Activated naive CD4-positive, alpha-beta T cell treated with anti-CD3 and anti-CD28 coated beads for 36 hours (primary cell): ENCODE data around the gene BPNT1. TPM values are rescaled to one million over a fixed set of nuclear protein-coding genes. Genes with fewer than 3 reads are reported as not detected.
"Not testable (repeated sequence)": the region's sequence is repeated elsewhere in the genome, so short reads cannot be mapped to it uniquely, and the experiment has no call there.

Source experiments
- CTCF ChIA-PET: fragments of 350-600 bp; sonication (Branson Sonifier 250); formaldehyde crosslinking; loops from one replicate; lab custom pipeline; 2021; ENCODE audit warnings: antibody characterized with exemption; lab: Charles Lee
- DNase-seq: peaks from one replicate; pipeline ENCODE4 v3.0.0-alpha.2; 2020
- H3K27ac Mint-ChIP-seq: one replicate; pipeline ENCODE4 v1.8.0; 2021; ENCODE audit warnings: mild to moderate bottlenecking, mixed read lengths
- H3K27me3 Mint-ChIP-seq: one replicate; pipeline ENCODE4 v1.8.0; 2021; ENCODE audit warnings: low read depth, mixed read lengths
- H3K36me3 Mint-ChIP-seq: one replicate; pipeline ENCODE4 v1.8.0; 2021; ENCODE audit warnings: low read depth, mixed read lengths
- H3K4me1 Mint-ChIP-seq: one replicate; pipeline ENCODE4 v1.8.0; 2021; ENCODE audit warnings: low read depth, mixed read lengths
- H3K4me3 Mint-ChIP-seq: one replicate; pipeline ENCODE4 v1.8.0; 2021; ENCODE audit warnings: mild to moderate bottlenecking, moderate library complexity, mixed read lengths
- H3K9me3 Mint-ChIP-seq: one replicate; pipeline ENCODE4 v1.8.0; 2021; ENCODE audit warnings: mixed read lengths
- intact Hi-C: fragments of 100-400 bp; cut with micrococcal nuclease; formaldehyde crosslinking; loops from one replicate; pipeline ENCODE4 v1.15.1; 2023
- total RNA-seq, 2 experiments: library from RNA; stranded (reverse); gene quantifications; one replicate each; pipeline ENCODE4 v1.2.3, GENCODE V29; 2021

BPNT1 gene
- total RNA-seq, 2 experiments from 2014 or later, result 18.5 to 21.3 TPM

DNA sequence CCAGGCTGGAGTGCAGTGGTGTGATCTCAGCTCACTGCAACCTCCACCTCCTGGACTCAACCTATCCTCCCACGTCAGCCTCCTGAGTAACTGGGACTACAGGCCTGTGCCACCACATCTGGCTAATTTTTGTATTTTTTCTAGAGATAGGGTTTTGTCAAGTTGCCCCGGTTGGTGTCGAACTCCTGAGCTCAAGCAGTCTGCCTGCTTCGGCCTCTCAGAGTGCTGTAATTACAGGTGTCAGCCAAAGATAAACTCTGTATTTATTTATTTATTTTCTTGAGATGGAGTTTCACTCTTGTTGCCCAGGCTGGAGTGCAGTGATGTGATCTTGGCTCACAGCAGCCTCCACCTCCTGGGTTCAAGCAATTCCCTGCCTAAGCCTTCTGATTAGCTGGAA lies 23.0 kb upstream of the BPNT1 start:
- H3K4me3 Mint-ChIP-seq, intact Hi-C loops, H3K9me3 Mint-ChIP-seq, H3K27ac Mint-ChIP-seq, H3K27me3 Mint-ChIP-seq, DNase-seq, H3K4me1 Mint-ChIP-seq: not testable (repeated sequence)
- CTCF ChIA-PET, result interaction anchor here (0.6 to 1.8 kb wide), 12 partner anchors 8 to 621 kb away, joined by 3 to 8 read pairs (median 4); no protein-coding TSS in a partner anchor
- peaks cover 23% of the 10 kb centered on the region for H3K36me3 Mint-ChIP-seq

DNA sequence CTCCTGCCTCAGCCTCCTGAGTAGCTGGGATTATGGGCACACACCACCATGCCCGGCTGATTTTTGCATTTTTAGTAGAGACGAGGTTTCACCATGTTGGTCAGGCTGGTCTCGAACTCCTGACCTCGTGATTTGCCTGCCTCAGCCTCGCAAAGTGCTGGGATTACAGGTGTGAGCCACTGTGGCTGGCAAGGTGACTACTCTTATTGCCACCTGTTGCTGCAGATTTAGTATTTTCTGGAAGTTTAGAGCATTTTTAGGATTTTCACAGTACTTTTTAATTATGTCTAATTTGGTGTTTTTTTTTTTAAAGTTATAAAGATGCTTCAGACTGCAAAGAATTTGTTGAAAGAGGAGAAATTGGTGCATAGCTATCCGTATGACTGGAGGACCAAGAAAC lies 20.9 kb upstream of the BPNT1 start:
- H3K4me3 Mint-ChIP-seq, intact Hi-C loops, DNase-seq, H3K27ac Mint-ChIP-seq, H3K4me1 Mint-ChIP-seq, H3K9me3 Mint-ChIP-seq, H3K27me3 Mint-ChIP-seq: not testable (repeated sequence)
- H3K36me3 Mint-ChIP-seq, result peaks cover 24% of the 10 kb centered on the region
- CTCF ChIA-PET, result interaction anchor here (0.6 to 0.7 kb wide), 2 partner anchors 87 to 109 kb away, joined by 3 to 4 read pairs; no protein-coding TSS in a partner anchor

DNA sequence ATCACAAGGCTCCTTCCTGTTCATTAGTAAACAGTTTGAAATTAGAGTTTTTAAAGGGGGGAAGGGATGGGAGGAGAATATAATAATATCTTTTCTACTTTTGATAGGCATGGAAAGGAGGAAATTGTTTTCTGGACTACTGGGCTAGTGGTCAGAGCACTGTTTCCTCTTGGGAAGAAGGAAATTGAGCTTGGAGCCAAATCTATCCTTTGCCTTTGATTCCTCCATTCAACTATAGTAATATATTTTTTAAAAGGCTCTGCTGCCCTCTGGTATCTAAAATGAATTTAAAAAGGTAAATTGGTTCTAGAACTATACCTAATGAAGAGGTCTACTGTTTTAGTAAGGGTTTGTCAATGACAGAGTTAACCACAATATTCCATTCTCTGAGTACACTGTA lies 10.2 kb upstream of the BPNT1 start:
- H3K4me3 Mint-ChIP-seq, result no peak overlapping the region
- H3K27me3 Mint-ChIP-seq, result no peaks in the 10 kb centered on the region
- DNase-seq, result no peak
- CTCF ChIA-PET, result interaction anchor here (1.2 kb wide), 1 partner anchor 13 kb away, joined by 4 read pairs; no protein-coding TSS in a partner anchor
- no peaks in the 10 kb centered on the region for H3K9me3 Mint-ChIP-seq
- peaks cover 25% of the 10 kb centered on the region for H3K36me3 Mint-ChIP-seq
- H3K4me1 Mint-ChIP-seq, result peaks cover 15% of the 10 kb centered on the region
- H3K27ac Mint-ChIP-seq, result no peak overlapping the region
- intact Hi-C loops, result loop anchor here (10.0 kb wide), 1 partner anchor 1345 kb away; no protein-coding TSS in a partner anchor

DNA sequence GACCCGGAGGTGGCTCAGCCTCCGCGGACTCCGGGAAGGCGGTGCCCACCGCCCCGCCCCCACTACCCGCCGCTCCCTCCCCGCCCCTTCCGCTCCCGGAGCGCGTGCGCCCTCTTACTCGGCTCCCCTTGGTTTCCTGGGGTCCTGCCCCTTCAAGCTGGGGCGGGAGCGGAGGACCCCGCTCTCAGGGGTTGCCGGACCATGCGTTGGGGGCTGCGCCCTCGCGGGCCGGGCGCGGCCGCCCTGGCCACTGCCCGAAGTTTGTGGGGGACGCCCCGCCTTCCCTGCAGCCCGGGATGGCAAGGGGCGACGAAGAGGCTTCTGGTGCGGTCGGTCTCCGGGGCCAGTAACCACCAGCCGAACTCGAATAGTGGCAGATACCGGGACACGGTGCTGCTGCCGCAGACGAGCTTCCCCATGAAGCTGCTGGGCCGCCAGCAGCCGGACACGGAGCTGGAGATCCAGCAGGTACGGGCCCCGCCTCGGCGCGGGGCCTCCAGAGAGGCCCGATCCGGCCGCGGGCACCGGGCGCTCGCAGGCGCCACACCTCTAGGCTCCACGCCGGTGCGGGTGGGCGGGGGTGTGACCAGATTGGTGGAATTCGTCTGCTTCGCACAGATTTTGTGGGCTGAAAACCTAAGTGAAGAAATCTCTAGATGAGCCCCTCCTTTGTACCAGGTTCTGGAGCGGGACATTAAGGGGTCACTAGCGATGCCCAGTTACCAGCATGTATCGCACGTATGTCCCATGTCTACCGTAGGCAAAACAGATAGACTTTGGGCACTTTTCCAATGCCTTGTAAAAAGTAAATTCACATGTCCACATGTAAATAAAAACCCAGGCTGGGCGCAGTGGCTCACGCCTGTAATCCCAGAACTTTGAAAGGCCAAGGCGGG lies 4.7 kb upstream of the BPNT1 start, which contains the start of gene IARS2:
Gene IARS2 (plus strand): TSS at position 117 of the 896 bp plus-strand sequence. CDS start 85 bp downstream, at position 202.
- no peaks in the 10 kb centered on the region for H3K27me3 Mint-ChIP-seq
- CTCF ChIA-PET, result no interaction called here
- H3K4me3 Mint-ChIP-seq, result peak within 1 kb of the TSS; percentile 76
- peaks cover 11% of the 10 kb centered on the region for H3K36me3 Mint-ChIP-seq
- no peaks in the 10 kb centered on the region for H3K9me3 Mint-ChIP-seq
- peak within 1 kb of the TSS; percentile 63 for H3K27ac Mint-ChIP-seq
- H3K4me1 Mint-ChIP-seq, result peaks cover 24% of the 10 kb centered on the region
- intact Hi-C loops, result loop anchor here (1.0 to 10.0 kb wide), 3 partner anchors 907 to 1809 kb away; partner anchors contain the start of gene RRP15
- DNase-seq, result peak; percentile 95

DNA sequence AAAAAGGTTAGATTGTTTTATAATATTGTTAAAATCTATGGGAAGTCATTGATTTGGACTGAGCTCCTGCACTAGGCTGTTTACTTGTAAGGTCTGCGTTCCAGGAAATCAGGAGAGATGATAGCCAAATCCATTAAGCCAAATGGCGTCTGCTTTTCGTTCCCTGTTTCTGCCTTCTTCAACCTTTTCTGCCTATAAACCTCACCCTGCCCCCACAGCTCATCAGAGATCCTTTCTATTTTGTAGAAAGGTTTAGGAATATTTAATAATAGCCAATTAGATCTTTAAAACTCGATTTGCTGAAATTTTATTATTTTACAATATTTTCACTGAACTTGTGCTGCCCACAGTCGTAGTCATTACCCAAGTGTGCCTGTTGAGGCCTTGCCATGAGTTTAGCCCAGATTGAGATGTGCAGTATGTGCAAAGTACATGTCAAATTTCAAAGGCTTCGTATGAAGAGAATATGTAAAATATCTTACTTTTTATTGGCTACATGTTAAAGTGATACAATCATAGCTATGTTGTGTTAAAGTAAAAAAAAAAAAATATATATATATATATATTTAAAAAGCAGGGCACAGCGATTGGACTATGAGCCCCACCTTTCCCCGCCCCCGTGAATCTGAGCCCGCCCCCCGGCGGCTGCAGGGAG lies 3.9 kb upstream of the BPNT1 start:
- DNase-seq, result no peak
- intact Hi-C loops, result loop anchor here (1.0 to 10.0 kb wide), 4 partner anchors 47 to 1808 kb away; partner anchors contain the start of genes EPRS1 and RRP15
- no peaks in the 10 kb centered on the region for H3K9me3 Mint-ChIP-seq
- peaks cover 11% of the 10 kb centered on the region for H3K36me3 Mint-ChIP-seq
- H3K27me3 Mint-ChIP-seq, result no peaks in the 10 kb centered on the region
- H3K4me3 Mint-ChIP-seq, result peak overlapping the region; percentile 34
- peaks cover 24% of the 10 kb centered on the region for H3K4me1 Mint-ChIP-seq
- CTCF ChIA-PET, result no interaction called here
- peak overlapping the region; percentile 61 for H3K27ac Mint-ChIP-seq

DNA sequence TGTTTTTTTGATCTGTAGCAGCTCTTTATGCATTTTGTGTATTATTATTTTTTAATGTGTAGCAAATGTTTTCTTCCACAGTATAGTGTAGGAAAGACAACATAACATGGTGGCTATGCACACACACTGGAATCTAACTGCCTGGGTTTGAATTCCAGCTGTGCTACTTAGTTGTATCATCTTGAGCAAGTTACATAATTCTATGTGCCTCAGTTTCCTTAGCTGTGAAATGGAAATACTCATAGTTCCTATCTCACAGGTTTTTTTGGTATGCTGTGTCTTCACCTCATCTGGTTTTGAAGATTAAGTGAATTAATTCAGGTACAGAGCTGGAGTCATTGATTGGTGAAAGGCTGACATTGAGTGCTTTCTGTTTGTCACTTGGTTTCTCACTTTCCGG lies 3.1 kb upstream of the BPNT1 start:
- Mint-ChIP-seq H3K9me3 (no peaks in the 10 kb centered on the region), H3K27me3 (no peaks in the 10 kb centered on the region), H3K4me3 (no peak overlapping the region), H3K36me3 (peaks cover 6% of the 10 kb centered on the region), H3K4me1 (peaks cover 22% of the 10 kb centered on the region), H3K27ac (no peak overlapping the region)
- no peak for DNase-seq
- CTCF ChIA-PET, result interaction anchor here (0.6 to 1.2 kb wide), 2 partner anchors 21 to 122 kb away, joined by 4 read pairs; no protein-coding TSS in a partner anchor
- intact Hi-C loops, result loop anchor here (1.0 to 10.0 kb wide), 3 partner anchors 46 to 1352 kb away; partner anchors contain the start of gene EPRS1

DNA sequence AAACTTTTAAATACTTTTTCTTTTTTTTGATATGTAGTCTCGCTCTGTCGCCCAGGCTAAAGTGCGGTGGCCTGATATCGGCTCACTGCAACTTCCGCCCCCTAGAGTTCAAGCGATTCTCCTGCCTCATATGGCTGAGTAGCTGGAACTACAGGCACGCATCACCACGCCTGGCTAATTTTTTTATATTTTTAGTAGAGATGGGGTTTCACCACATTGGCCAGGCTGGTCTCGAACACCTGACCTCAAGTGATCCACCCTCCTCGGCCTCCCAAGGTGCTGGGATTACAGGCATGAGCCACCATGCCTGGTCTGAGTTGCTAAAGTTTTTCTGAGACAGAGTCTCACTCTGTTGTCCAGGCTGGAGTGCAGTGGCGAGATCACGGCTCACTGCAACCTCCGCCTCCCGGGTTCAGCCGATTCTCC lies 3.3 kb downstream of the BPNT1 start:
- H3K36me3 Mint-ChIP-seq, H3K27me3 Mint-ChIP-seq, intact Hi-C loops, H3K27ac Mint-ChIP-seq, DNase-seq, H3K4me3 Mint-ChIP-seq, H3K4me1 Mint-ChIP-seq, CTCF ChIA-PET, H3K9me3 Mint-ChIP-seq: not testable (repeated sequence)

DNA sequence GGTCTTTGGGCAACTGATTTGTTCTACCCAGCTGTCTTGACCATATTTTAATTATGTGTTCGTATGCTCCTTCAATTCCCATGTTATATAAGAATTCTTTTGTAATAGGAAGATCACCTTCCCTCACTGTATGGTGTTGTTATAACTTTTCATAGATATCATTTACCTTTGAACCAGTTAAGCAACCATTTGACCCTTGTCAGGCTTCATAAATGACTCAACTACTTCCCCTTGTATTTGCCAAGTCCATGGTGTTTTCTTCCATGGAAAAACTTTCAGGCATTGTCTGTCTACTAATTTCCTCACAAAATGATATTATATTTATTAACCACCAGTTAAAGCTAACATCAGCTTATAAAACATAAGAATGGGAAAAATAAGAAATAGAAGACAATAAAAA lies 5.1 kb downstream of the BPNT1 start:
- DNase-seq, result no peak
- Mint-ChIP-seq H3K27me3 (no peaks in the 10 kb centered on the region), H3K9me3 (no peaks in the 10 kb centered on the region), H3K36me3 (peaks cover 8% of the 10 kb centered on the region), H3K4me3 (no peak overlapping the region), H3K4me1 (peaks cover 2% of the 10 kb centered on the region), H3K27ac (no peak overlapping the region)
- intact Hi-C loops, result no loop called here
- CTCF ChIA-PET, result no interaction called here

DNA sequence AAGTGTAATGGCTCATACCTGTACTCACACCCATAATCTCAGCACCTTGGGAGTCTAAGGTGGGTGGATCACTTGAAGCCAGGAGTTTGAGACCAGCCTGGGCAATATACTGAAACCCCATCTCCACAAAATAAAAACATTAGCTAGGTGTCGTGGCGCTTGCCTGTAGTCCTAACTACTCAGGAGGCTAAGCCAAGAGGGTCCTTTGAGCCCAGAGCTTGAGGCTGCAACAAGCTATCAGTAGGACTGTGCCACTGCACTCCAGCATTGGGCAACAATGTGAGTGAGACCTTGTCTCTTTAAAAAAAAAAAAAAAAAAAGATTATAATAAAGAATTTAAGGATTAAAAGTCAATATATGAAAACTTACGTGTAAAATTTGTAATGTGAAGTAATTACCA lies 11.7 kb downstream of the BPNT1 start:
- intact Hi-C loops, result no loop called here
- no peak overlapping the region for H3K27ac Mint-ChIP-seq
- no peaks in the 10 kb centered on the region for H3K27me3 Mint-ChIP-seq
- DNase-seq, result no peak
- no peak overlapping the region for H3K4me3 Mint-ChIP-seq
- H3K9me3 Mint-ChIP-seq, result no peaks in the 10 kb centered on the region
- CTCF ChIA-PET, result interaction anchor here (1.0 kb wide), 1 partner anchor 9 kb away, joined by 3 read pairs; no protein-coding TSS in a partner anchor
- no peaks in the 10 kb centered on the region for H3K4me1 Mint-ChIP-seq
- H3K36me3 Mint-ChIP-seq, result peaks cover 9% of the 10 kb centered on the region

DNA sequence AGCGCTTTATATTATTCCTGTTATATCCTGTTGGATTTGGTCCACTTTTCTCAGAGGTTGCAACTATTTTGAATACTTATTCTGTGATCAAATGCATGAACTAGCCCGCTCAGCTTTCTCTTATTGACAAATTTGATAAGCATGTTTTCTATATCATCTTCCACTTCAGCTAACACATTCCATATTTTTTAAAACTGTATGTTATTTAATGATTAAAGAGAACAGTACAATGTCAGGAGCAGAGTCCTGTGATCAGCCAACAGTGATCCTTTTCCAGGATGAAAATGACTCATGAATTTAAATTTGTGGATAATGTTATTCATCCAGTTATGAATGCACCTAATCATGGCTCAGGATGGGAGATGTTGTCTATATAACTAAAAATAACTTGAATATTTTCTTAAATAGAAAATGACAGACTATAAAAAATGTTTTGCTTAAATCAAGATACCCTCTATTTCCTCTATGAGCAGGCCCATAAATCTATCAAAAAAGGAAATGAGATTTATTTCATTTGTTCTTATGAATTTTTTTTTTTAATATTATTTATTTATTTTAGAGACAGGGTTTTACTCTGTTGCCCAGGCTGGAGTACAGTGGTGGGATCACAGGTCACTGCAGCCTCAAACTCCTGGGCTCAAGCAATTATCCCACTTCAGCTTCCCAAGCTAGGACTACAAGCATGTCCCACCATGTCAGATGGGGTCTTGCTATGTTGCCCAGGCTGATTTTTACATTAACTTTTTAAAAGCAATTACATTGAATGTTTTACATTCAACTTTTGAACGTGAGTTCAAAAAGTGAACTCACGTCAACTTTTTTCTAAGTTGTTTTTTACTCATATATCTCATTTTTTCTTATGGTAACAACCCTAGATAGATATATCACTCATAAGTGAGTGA lies 12.5 kb downstream of the BPNT1 start:
- no peaks in the 10 kb centered on the region for H3K9me3 Mint-ChIP-seq
- intact Hi-C loops, result no loop called here
- no peak overlapping the region for H3K4me3 Mint-ChIP-seq
- H3K27me3 Mint-ChIP-seq, result no peaks in the 10 kb centered on the region
- H3K27ac Mint-ChIP-seq, result no peak overlapping the region
- CTCF ChIA-PET, result no interaction called here
- peaks cover 13% of the 10 kb centered on the region for H3K36me3 Mint-ChIP-seq
- H3K4me1 Mint-ChIP-seq, result no peaks in the 10 kb centered on the region
- DNase-seq, result no peak

DNA sequence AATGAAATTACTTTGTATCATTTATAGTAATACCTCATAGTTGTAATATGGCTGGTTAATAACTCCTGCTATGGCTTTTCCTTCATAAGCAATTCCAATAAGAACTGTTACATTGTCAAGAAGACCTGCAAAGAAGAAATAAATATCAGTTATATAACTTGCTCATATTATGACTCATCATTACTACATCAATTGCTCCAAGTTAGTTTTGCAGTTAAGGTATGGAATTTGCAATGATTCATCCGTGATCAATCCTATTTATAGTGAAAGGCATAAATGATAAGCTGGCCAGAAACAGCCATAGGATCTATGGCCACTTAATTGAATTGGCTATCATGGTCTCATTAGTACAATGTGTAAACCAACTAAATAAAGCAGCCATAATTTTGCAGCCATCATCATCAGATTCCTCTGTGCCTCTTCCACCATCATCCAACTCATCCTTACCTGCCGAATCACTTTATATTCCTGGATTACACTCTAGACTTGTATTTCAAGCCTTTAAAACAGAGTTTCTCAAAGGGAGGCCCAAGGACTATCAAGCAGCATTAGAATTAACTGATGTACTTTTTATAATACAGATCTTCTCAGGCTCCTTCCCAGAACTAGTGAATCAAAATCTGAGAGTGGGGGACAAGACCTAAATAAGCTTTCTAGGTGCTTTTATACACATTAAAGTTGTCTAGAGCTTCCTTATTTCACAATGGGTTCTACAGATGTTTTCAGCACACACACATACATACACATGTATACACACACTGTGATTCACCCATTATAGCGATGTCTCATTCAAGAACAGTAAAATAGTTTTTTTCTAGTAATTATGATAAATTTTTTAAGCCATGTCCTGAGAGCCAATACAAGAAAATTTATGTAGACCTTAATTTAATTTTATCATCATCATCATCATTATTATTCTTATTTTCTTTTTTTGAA lies 22.1 kb downstream of the BPNT1 start:
- intact Hi-C loops, result no loop called here
- no peaks in the 10 kb centered on the region for H3K9me3 Mint-ChIP-seq
- CTCF ChIA-PET, result interaction anchor here (0.6 kb wide), 1 partner anchor 246 kb away, joined by 5 read pairs; no protein-coding TSS in a partner anchor
- no peak overlapping the region for H3K27ac Mint-ChIP-seq
- no peak for DNase-seq
- peaks cover 28% of the 10 kb centered on the region for H3K36me3 Mint-ChIP-seq
- no peak overlapping the region for H3K4me3 Mint-ChIP-seq
- no peaks in the 10 kb centered on the region for H3K27me3 Mint-ChIP-seq
- H3K4me1 Mint-ChIP-seq, result no peaks in the 10 kb centered on the region
